Activated CD4-positive, alpha-beta T cell treated with anti-CD3 and anti-CD28 coated beads for 36 hours (primary cell): ENCODE measurements around the gene CASP14. TPM values are rescaled to one million over a fixed set of nuclear protein-coding genes. Genes with fewer than 3 reads are reported as not detected.
"Not testable (repeated sequence)": the region's sequence is repeated elsewhere in the genome, so short reads cannot be mapped to it uniquely, and the experiment has no call there.

Experiments used
- ATAC-seq: fragments of 200-7000 bp; cut with Tn5 transposase; one replicate; pipeline ENCODE4 v1.10.0; 2021; ENCODE audit warnings: mild to moderate bottlenecking, moderate library complexity
- CTCF ChIA-PET: fragments of 350-600 bp; sonication (Branson Sonifier 250); formaldehyde crosslinking; loops from one replicate; lab custom pipeline; 2021; ENCODE audit warnings: antibody characterized with exemption; lab: Charles Lee
- POLR2A ChIA-PET: fragments of 350-600 bp; sonication (Branson Sonifier 250); formaldehyde crosslinking; loops from one replicate; lab custom pipeline; 2021; ENCODE audit warnings: antibody characterized with exemption, inconsistent platforms; lab: Charles Lee
- DNase-seq: peaks from one replicate; pipeline ENCODE4 v3.0.0-alpha.2; 2020
- H3K27ac Mint-ChIP-seq: one replicate; pipeline ENCODE4 v1.8.0; 2021; ENCODE audit warnings: mixed read lengths
- H3K27me3 Mint-ChIP-seq: one replicate; pipeline ENCODE4 v1.8.0; 2021; ENCODE audit warnings: mixed read lengths
- H3K36me3 Mint-ChIP-seq: one replicate; pipeline ENCODE4 v1.8.0; 2021; ENCODE audit warnings: low read depth, mixed read lengths
- H3K4me1 Mint-ChIP-seq: one replicate; pipeline ENCODE4 v1.8.0; 2021; ENCODE audit warnings: mixed read lengths
- H3K4me3 Mint-ChIP-seq: one replicate; pipeline ENCODE4 v1.8.0; 2021; ENCODE audit warnings: mild to moderate bottlenecking, moderate library complexity, mixed read lengths
- H3K9me3 Mint-ChIP-seq: one replicate; pipeline ENCODE4 v1.8.0; 2021; ENCODE audit warnings: low read depth, mixed read lengths
- intact Hi-C, 2 experiments: fragments of 100-400 bp; cut with DNase I in 1 of 2; cut with micrococcal nuclease in 1 of 2; formaldehyde crosslinking; loops; one replicate each; pipeline versions ENCODE4 v1.14.2 to v1.15.1; 2022 to 2024; cut with DNase I, micrococcal nuclease
- total RNA-seq, 2 experiments: library from RNA; stranded (reverse); gene quantifications; one replicate each; pipeline ENCODE4 v1.2.3, GENCODE V29; 2021

Gene CASP14
- total RNA-seq, 2 experiments from 2014 or later: not detected

GRCh38 chr19:15035795-15036311, 13.4 kb upstream of the CASP14 start:
- POLR2A ChIA-PET: no interaction called here
- DNase-seq (no peak), ATAC-seq (no peak)
- H3K4me3 Mint-ChIP-seq: no peak overlapping the region
- no peaks in the 10 kb centered on the region for H3K4me1 Mint-ChIP-seq
- H3K27me3 Mint-ChIP-seq: peaks cover 33% of the 10 kb centered on the region
- no peaks in the 10 kb centered on the region for H3K36me3 Mint-ChIP-seq
- intact Hi-C loops: no loop called here
- H3K27ac Mint-ChIP-seq: no peak overlapping the region
- no peaks in the 10 kb centered on the region for H3K9me3 Mint-ChIP-seq
- CTCF ChIA-PET: no interaction called here

DNA sequence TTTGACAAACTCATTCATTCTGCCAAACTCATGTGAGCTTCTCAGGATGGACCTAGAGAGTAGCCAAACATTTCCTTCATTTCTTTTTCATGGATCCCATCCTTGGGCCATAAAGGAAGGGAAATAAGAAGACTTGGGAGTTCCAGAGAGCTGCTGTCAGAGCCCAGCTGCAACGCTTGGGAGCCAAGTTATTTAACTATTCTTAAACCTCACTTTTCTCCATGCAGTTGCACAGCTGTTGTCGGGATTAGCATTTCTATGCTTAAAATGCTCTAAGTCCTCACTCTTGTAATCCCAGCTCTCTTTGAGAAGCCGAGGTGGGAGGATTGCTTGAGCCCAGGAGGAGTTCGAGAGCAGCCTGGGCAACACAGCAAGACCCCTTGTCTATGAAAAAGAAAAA, 11.7 kb upstream of the CASP14 start:
- ChIA-PET POLR2A (no interaction called here), CTCF (interaction anchor here (0.6 kb wide), 1 partner anchor 114 kb away, joined by 4 read pairs; no protein-coding TSS in a partner anchor)
- intact Hi-C loops: no loop called here
- DNase-seq: no peak
- H3K4me1 Mint-ChIP-seq: no peaks in the 10 kb centered on the region
- H3K27ac Mint-ChIP-seq: no peak overlapping the region
- ATAC-seq: no peak
- no peak overlapping the region for H3K4me3 Mint-ChIP-seq
- H3K36me3 Mint-ChIP-seq: no peaks in the 10 kb centered on the region
- peaks cover 28% of the 10 kb centered on the region for H3K27me3 Mint-ChIP-seq
- no peaks in the 10 kb centered on the region for H3K9me3 Mint-ChIP-seq

DNA sequence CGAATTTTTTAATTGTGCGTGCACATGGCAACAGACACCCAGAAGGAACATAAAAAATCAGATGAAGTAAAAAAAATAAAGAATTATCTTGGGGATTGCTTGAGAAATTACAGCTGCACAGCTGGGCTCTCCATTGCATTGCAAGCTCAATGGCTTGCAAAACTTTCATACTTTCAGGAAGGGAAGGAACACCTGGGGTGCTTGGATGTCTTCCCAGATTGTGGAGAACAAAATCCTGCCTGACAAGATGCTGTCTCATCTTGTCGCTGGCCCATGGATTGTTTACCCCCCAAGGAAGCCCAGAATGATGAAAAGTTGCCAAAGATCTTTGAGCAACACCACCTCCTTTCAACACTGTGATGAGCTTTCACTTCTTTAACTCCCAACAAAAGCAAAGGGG, 11.0 kb upstream of the CASP14 start:
- Mint-ChIP-seq H3K4me1 (no peaks in the 10 kb centered on the region), H3K4me3 (no peak overlapping the region), H3K36me3 (no peaks in the 10 kb centered on the region), H3K9me3 (no peaks in the 10 kb centered on the region), H3K27me3 (peaks cover 27% of the 10 kb centered on the region), H3K27ac (no peak overlapping the region)
- ChIA-PET CTCF (no interaction called here), POLR2A (no interaction called here)
- no peak for DNase-seq
- ATAC-seq: no peak
- intact Hi-C loops: no loop called here

GRCh38 chr19:15042003-15042402, 7.3 kb upstream of the CASP14 start:
- DNase-seq: no peak
- ChIA-PET POLR2A (no interaction called here), CTCF (no interaction called here)
- no peak for ATAC-seq
- Mint-ChIP-seq H3K36me3 (no peaks in the 10 kb centered on the region), H3K4me3 (no peak overlapping the region), H3K4me1 (no peaks in the 10 kb centered on the region), H3K27ac (no peak overlapping the region), H3K9me3 (no peaks in the 10 kb centered on the region), H3K27me3 (peaks cover 19% of the 10 kb centered on the region)
- intact Hi-C loops: no loop called here

DNA sequence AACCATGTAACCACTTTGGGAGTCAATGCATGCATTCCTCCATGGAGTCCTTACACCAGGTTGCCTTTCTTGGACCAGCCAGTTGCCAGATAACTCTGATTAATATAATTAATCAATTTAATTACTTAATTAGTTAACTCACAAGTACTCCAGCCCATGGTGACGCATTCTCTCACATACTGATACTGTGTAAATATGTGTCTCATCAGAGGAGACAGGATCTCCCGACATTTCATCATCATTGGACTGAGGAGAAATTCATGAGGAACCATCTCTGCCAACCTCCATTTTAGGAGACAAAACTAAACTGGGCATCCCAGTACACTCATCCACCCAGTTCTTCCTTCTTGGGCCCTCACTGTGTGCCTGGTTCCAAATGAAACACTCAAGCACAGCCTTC, 6.5 kb upstream of the CASP14 start:
- no peaks in the 10 kb centered on the region for H3K36me3 Mint-ChIP-seq
- ATAC-seq (no peak), DNase-seq (no peak)
- intact Hi-C loops: no loop called here
- H3K4me1 Mint-ChIP-seq: no peaks in the 10 kb centered on the region
- H3K9me3 Mint-ChIP-seq: no peaks in the 10 kb centered on the region
- no peak overlapping the region for H3K27ac Mint-ChIP-seq
- ChIA-PET POLR2A (no interaction called here), CTCF (no interaction called here)
- H3K4me3 Mint-ChIP-seq: no peak overlapping the region
- peaks cover 21% of the 10 kb centered on the region for H3K27me3 Mint-ChIP-seq

GRCh38 chr19:15045506-15045905, 3.8 kb upstream of the CASP14 start:
- DNase-seq (no peak), ATAC-seq (no peak)
- ChIA-PET POLR2A (no interaction called here), CTCF (no interaction called here)
- Mint-ChIP-seq H3K4me1 (no peaks in the 10 kb centered on the region), H3K9me3 (no peaks in the 10 kb centered on the region), H3K27me3 (peaks cover 22% of the 10 kb centered on the region), H3K27ac (no peak overlapping the region), H3K36me3 (no peaks in the 10 kb centered on the region), H3K4me3 (no peak overlapping the region)
- intact Hi-C loops: no loop called here

- Mint-ChIP-seq H3K27ac (no peak overlapping the region), H3K36me3 (no peaks in the 10 kb centered on the region), H3K4me1 (no peaks in the 10 kb centered on the region), H3K27me3 (peaks cover 28% of the 10 kb centered on the region), H3K4me3 (no peak overlapping the region), H3K9me3 (no peaks in the 10 kb centered on the region)
- ATAC-seq: no peak
- no peak for DNase-seq
- ChIA-PET POLR2A (no interaction called here), CTCF (interaction anchor here (0.7 kb wide), 1 partner anchor 582 kb away, joined by 3 read pairs; no protein-coding TSS in a partner anchor)
- intact Hi-C loops: no loop called here
Observed at GRCh38 chr19:15047680-15048079, 1.6 kb upstream of the CASP14 start.

GRCh38 chr19:15048128-15048527, 1.2 kb upstream of the CASP14 start:
- peaks cover 28% of the 10 kb centered on the region for H3K27me3 Mint-ChIP-seq
- no peaks in the 10 kb centered on the region for H3K36me3 Mint-ChIP-seq
- CTCF ChIA-PET: interaction anchor here (0.7 kb wide), 1 partner anchor 582 kb away, joined by 3 read pairs; no protein-coding TSS in a partner anchor
- ATAC-seq (no peak), DNase-seq (no peak)
- no peaks in the 10 kb centered on the region for H3K4me1 Mint-ChIP-seq
- intact Hi-C loops: no loop called here
- no peak overlapping the region for H3K4me3 Mint-ChIP-seq
- no peak overlapping the region for H3K27ac Mint-ChIP-seq
- POLR2A ChIA-PET: no interaction called here
- H3K9me3 Mint-ChIP-seq: no peaks in the 10 kb centered on the region

DNA sequence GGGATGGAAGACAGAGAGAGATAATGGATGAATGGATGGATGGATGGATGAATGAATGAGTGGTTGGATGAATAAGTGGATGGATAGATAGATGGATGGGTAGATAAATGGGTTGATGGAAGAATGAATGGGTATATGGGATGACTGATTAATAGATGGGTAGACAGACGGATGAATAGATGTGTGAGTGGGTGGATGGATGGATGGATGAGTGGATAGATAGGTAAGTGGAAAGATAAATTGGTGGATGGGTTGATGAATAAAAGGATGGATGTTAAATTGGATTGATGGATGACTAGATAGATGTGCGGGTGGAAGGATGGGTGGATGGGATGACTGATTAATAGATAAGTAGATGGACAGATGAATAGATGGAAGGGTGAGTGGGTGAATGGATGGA, 1.4 kb downstream of the CASP14 start:
- intact Hi-C loops: no loop called here
- Mint-ChIP-seq H3K9me3 (no peaks in the 10 kb centered on the region), H3K36me3 (no peaks in the 10 kb centered on the region), H3K27ac (no peak overlapping the region), H3K4me3 (no peak overlapping the region), H3K4me1 (no peaks in the 10 kb centered on the region), H3K27me3 (peaks cover 20% of the 10 kb centered on the region)
- CTCF ChIA-PET: interaction anchor here (0.8 kb wide), 1 partner anchor 551 kb away, joined by 3 read pairs; no protein-coding TSS in a partner anchor
- POLR2A ChIA-PET: no interaction called here
- DNase-seq (no peak), ATAC-seq (no peak)

GRCh38 chr19:15062036-15062435, 12.8 kb downstream of the CASP14 start:
- H3K4me1 Mint-ChIP-seq: no peaks in the 10 kb centered on the region
- no peak for ATAC-seq
- intact Hi-C loops: no loop called here
- H3K4me3 Mint-ChIP-seq: no peak overlapping the region
- ChIA-PET CTCF (no interaction called here), POLR2A (no interaction called here)
- peaks cover 31% of the 10 kb centered on the region for H3K27me3 Mint-ChIP-seq
- H3K27ac Mint-ChIP-seq: no peak overlapping the region
- H3K36me3 Mint-ChIP-seq: no peaks in the 10 kb centered on the region
- DNase-seq: no peak
- H3K9me3 Mint-ChIP-seq: peaks cover 2% of the 10 kb centered on the region

DNA sequence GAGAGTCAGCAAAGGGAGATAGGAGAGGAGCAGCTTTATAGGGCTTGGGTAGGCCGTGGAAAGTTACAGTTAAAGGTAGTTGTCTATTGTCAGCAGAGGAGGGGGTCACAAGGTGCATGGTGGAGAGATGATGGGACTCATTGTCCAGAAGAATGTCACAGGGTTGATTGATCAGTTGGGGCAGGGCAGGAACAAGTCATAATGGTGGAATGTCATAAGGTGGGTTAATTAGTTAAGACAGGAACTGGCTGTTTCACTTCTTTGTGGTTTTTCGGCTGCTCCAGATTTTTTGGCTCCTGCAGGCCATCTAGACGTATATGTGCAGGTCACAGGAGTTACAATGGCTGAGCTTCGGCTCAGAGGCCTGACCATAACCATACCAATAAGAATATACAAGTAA, 21.1 kb downstream of the CASP14 start:
- H3K9me3 Mint-ChIP-seq, ATAC-seq, H3K27me3 Mint-ChIP-seq, DNase-seq, H3K4me3 Mint-ChIP-seq, CTCF ChIA-PET, H3K27ac Mint-ChIP-seq, H3K36me3 Mint-ChIP-seq, intact Hi-C loops, H3K4me1 Mint-ChIP-seq, POLR2A ChIA-PET: not testable (repeated sequence)

DNA sequence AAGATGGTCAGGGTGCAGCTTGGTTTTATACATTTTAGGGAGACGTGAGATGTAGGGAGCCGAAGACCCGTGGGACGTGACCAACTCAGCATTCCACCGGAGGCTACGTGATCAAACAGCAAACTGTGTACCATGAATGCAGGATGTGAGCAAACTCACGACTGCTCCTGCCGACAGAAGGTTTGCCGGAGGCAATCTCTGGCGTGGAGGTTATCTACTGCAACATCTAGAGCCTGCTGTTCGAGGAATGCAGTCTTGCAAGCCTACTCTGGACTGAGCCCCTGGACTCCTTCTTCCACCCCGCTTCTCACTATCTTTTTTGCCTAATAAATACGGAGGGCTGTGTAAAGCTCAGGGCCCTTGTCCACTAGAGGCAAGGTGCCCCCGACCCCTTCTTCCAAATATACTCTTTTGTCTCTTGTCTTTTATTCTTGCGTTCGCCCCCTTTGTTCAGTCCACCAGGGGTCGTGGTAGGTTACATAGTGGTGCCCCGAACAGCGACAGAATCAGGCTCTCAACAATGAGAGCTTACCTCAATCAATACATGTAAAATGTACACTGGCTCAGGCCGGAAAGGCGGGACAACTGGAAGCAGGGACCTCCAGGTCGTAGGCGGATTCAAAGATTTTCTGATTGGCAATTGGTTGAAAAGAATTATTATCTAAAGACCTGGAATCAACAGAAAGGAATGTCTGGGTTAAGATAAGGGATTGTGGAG, 23.8 kb downstream of the CASP14 start:
- Mint-ChIP-seq H3K36me3 (no peaks in the 10 kb centered on the region), H3K9me3 (no peaks in the 10 kb centered on the region), H3K27ac (no peak overlapping the region), H3K4me3 (no peak overlapping the region), H3K4me1 (no peaks in the 10 kb centered on the region), H3K27me3 (no peaks in the 10 kb centered on the region)
- DNase-seq (no peak), ATAC-seq (no peak)
- ChIA-PET POLR2A (no interaction called here), CTCF (no interaction called here)
- intact Hi-C loops: no loop called here
